Measurements from ENCODE around the gene SERTAD2.

Gene SERTAD2

DNA sequence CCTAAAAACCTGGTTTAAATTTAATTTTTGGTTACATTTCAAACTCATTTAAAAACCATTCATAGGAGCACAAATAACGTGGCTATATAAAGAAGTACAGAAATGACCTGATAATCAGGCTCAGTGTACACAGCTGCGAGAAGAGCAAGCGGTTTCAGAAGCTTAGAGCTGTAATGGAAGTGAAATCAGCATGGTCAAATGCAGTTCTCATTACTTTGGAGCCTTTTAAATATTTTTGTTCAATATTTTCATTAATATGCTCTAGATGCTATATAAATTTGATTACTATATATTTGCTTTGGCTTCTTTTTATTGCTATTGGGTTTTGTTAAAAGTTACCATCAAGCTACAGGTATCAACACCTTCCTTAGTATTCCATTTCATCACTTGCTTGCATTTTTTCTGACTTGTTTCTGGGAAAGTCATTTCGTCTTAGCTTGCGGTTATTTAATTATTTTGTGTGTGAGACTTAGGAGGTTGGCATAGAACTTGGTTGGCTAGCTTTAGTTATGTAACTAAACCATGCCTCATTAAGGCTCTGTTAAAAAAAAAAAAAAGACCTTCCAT, 70.9 kb downstream of the SERTAD2 start:
- DNase-seq (ENCODE audit: low read depth): peak; percentile 83

DNA sequence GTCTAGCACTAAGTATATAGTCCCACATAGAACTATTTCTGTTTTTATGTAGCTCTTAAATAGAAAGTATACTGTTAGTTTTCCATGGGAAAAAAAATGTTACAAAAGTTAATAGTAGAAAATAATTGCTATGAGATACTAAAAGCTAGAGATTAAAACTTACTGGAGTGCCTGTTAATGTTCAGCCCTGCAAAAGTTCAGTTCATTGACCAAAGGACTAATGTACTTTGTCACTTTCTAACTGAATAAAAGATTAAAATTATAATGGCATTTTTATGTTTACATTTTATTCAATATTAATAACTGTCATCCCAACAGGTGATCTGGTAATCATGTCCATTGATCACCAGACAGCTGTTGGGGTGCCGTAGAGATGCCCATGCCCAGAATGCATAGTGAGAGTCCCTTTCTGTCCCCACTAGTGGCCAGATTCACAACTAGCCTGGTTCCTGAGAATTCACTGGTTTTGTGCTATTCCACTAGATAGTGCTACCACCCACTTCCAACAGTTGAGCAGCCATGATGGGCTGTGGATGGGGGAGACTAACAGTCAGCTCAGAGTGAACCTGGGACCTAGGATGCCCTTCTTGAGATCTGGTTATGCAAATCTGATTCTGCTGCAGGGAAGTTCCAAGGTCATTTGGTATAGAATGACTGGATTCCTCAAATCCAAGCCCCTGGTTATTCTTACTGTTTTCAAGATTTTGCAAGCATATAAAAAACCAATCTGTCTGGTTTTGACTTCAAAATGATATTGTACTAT, 71.8 kb downstream of the SERTAD2 start:
- DNase-seq (ENCODE audit: low read depth): peak; percentile 56
- TF ChIP-seq, protein P1, sequence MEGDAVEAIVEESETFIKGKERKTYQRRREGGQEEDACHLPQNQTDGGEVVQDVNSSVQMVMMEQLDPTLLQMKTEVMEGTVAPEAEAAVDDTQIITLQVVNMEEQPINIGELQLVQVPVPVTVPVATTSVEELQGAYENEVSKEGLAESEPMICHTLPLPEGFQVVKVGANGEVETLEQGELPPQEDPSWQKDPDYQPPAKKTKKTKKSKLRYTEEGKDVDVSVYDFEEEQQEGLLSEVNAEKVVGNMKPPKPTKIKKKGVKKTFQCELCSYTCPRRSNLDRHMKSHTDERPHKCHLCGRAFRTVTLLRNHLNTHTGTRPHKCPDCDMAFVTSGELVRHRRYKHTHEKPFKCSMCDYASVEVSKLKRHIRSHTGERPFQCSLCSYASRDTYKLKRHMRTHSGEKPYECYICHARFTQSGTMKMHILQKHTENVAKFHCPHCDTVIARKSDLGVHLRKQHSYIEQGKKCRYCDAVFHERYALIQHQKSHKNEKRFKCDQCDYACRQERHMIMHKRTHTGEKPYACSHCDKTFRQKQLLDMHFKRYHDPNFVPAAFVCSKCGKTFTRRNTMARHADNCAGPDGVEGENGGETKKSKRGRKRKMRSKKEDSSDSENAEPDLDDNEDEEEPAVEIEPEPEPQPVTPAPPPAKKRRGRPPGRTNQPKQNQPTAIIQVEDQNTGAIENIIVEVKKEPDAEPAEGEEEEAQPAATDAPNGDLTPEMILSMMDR (IDR thresholded peaks at IDR 0.05; ENCODE audit: insufficient read depth, low read depth, low read length, missing control alignments): no peak
- H3K4me3 ChIP-seq (ENCODE audit: low read depth, low read length): no peak overlapping the region

More for the DNA sequence above, 70.9 kb downstream of the SERTAD2 start:
- H3K4me3 ChIP-seq (ENCODE audit: low read depth, low read length): no peak overlapping the region
- TF ChIP-seq, protein P1 (IDR thresholded peaks at IDR 0.05; ENCODE audit: insufficient read depth, low read depth, low read length, missing control alignments): no peak

Measured in GM12865 (cell line).